ENCODE results near the gene DSTYK.

DNA sequence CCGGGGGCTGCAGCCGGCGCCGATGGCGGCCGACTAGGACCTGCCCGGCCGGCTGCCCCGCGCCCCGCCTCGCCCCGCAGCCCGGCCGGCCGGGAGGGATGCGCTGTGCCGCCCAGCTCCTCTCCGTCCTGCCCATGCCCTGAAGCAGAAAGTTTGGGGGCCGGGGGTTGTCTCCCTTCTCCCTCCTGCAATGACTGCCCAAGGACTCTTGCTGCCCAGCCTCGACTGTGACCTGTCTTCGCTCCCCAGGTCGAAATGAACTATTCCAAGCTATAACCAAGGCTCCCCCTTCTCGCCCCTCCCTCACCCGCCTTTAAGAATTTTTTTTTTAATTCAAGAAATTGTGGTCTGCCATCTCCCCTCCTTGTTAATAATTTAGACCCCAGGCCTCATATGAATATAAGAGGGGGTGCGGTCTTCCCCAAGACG, 16.6 kb upstream of the DSTYK start:
- TF ChIP-seq, protein P1, sequence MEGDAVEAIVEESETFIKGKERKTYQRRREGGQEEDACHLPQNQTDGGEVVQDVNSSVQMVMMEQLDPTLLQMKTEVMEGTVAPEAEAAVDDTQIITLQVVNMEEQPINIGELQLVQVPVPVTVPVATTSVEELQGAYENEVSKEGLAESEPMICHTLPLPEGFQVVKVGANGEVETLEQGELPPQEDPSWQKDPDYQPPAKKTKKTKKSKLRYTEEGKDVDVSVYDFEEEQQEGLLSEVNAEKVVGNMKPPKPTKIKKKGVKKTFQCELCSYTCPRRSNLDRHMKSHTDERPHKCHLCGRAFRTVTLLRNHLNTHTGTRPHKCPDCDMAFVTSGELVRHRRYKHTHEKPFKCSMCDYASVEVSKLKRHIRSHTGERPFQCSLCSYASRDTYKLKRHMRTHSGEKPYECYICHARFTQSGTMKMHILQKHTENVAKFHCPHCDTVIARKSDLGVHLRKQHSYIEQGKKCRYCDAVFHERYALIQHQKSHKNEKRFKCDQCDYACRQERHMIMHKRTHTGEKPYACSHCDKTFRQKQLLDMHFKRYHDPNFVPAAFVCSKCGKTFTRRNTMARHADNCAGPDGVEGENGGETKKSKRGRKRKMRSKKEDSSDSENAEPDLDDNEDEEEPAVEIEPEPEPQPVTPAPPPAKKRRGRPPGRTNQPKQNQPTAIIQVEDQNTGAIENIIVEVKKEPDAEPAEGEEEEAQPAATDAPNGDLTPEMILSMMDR (IDR thresholded peaks at IDR 0.05) = no peak
- TF ChIP-seq POLR2A (IDR thresholded peaks at IDR 0.05) (no peak), EP300 (IDR thresholded peaks at IDR 0.05) (no peak)
